Spleen (tissue), 11 donors: ENCODE results near the gene FAM171A1. TPM values are rescaled to one million over a fixed set of nuclear protein-coding genes. Genes with fewer than 3 reads are reported as not detected.

Experiments used
- DNase-seq: peaks from one replicate; pipeline ENCODE4 v3.0.0-alpha.2; 2020
- H3K27ac ChIP-seq, 8 donors: fragments of 200-600 bp; sonication (generic) in 7 of 8; 1 replicate in 4 of 8; 2 replicates in 4 of 8; pipeline versions ENCODE4 v1.5.0 to v1.8.0; 2016 to 2021; ENCODE audit warnings: inconsistent platforms in 4 of 8, mild to moderate bottlenecking in 4 of 8, moderate library complexity in 1 of 8
- H3K27me3 ChIP-seq, 7 donors: fragments of 200-600 bp; sonication (generic) in 6 of 7; replicated peaks in 1 of 7; 1 replicate in 4 of 7; 2 replicates in 3 of 7; pipeline versions ENCODE4 v1.5.0 to v1.8.0; 2016 to 2021; ENCODE audit warnings: inconsistent platforms in 3 of 7, mild to moderate bottlenecking in 1 of 7
- H3K36me3 ChIP-seq, 6 donors: fragments of 200-600 bp; sonication (generic) in 5 of 6; 1 replicate in 4 of 6; 2 replicates in 2 of 6; pipeline versions ENCODE4 v1.5.0 to v1.8.0; 2016 to 2021; ENCODE audit warnings: inconsistent platforms in 2 of 6
- H3K4me1 ChIP-seq, 6 donors: fragments of 200-600 bp; sonication (generic) in 5 of 6; 1 replicate in 3 of 6; 2 replicates in 3 of 6; pipeline versions ENCODE4 v1.5.0 to v1.8.0; 2016 to 2021; ENCODE audit warnings: inconsistent platforms in 3 of 6
- H3K4me3 ChIP-seq, 8 donors: fragments of 200-600 bp; sonication (generic) in 7 of 8; 1 replicate in 4 of 8; 2 replicates in 4 of 8; pipeline versions ENCODE4 v1.5.0 to v1.8.0; 2016 to 2021; ENCODE audit warnings: inconsistent platforms in 4 of 8, mild to moderate bottlenecking in 4 of 8, moderate library complexity in 2 of 8
- H3K9me3 ChIP-seq, 8 donors: fragments of 200-600 bp; sonication (generic) in 7 of 8; 1 replicate in 4 of 8; 2 replicates in 4 of 8; pipeline versions ENCODE4 v1.5.0 to v1.8.0; 2016 to 2021; ENCODE audit warnings: inconsistent platforms in 4 of 8
- CTCF ChIP-seq, 11 experiments: fragments of 200-600 bp in 7 of 11; fragments of 450-650 bp in 4 of 11; sonication (generic) in 4 of 11; IDR thresholded peaks in 8 of 11; conservative IDR thresholded peaks in 3 of 11; 1 replicate in 7 of 11; 2 replicates in 4 of 11; pipeline versions ENCODE4 v1.4.0 to v1.8.0; 2016 to 2021; ENCODE audit warnings: antibody characterized with exemption in 11 of 11, inconsistent platforms in 4 of 11, mild to moderate bottlenecking in 1 of 11
- POLR2A ChIP-seq, 3 donors: fragments of 450-650 bp; IDR thresholded peaks; one replicate each; pipeline ENCODE4 v1.5.1; 2017; ENCODE audit warnings: antibody characterized with exemption in 3 of 3, mild to moderate bottlenecking in 1 of 3
- POLR2AphosphoS5 ChIP-seq, 3 donors: sonication (generic); formaldehyde crosslinking; IDR thresholded peaks; one replicate each; pipeline ENCODE4 v1.5.1; 2017; ENCODE audit warnings: antibody characterized with exemption in 3 of 3
- WGBS, 5 donors: extraction: QIAGEN DNeasy Blood & Tissue Kit in 3 of 5; methylation state at CpG; one replicate each; pipeline versions ENCODE4 v1.1.5 to v1.1.7; 2013 to 2018; 5-methylcytosine and 5-hydroxymethylcytosine counted together
- intact Hi-C: fragments of 100-400 bp; cut with DNase I; formaldehyde crosslinking; loops from one replicate; pipeline ENCODE4 v1.15.0; 2023; ENCODE audit warnings: low total_unique reads
- polyA plus RNA-seq, 3 donors: library from polyadenylated mRNA; stranded (reverse); fragments of 200-250 nt; gene quantifications; one replicate each; pipeline ENCODE4 v1.2.1, GENCODE V29; 2013
- total RNA-seq, 7 donors: library from RNA; depleted of rRNA in 3 of 7; stranded (reverse); fragments of >200 nt in 3 of 7; fragmentation: NEBNext Ultra II Directional in 4 of 7; extraction: Animal tissue kit (Norgen Biotek cat#: 25700) in 4 of 7; gene quantifications; one replicate each; pipeline versions ENCODE4 v1.1.0 to v1.2.1, GENCODE V29; 2016 to 2021
- donor health status: healthy with polysubstance abuse.
- donor health status: DM: no; HTN: no; CAD: no; lungs with moderate emphysema.
- donor health status: DM: no; HTN: no; CAD: no.
- donor health status: Bipolar disorder and iron deficiency.
- donor health status: healthy.
- donor health status: DM: no; HTN: no; CAD: no.
- donor health status: DM: yes; HTN: yes; CAD: no.

Gene FAM171A1
- total and polyA plus RNA-seq, 10 donors: 3.5 to 34.0 (median 19.6) TPM

DNA sequence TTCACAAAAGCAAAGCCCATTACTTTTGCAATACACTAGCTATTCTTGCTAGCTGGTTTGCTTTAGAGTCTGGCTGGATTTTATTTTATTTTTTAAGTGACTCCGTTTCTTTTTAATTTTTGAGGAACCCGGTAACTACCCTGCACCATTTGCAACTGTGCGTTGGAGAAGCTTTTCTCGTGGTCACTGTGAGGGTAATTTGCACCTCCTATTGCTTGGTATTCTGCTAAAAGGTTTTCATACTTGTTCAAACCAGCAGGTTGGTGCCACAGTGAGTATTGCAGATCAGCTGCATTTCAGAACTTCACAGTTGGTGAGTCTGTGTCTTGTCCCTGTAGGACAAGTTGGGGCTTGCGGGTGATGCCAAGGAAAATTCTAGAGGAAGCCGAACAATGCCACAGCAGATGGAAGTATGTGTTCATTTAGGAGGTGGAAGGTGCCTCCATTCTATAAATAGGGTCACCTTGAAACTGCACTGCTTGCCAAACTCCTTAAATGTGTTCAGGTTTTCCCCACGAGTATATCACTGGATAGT lies 198.7 kb downstream of the FAM171A1 start:
- DNase-seq: no peak
- Histone ChIP-seq H3K27me3 (peaks cover 0 to 8% (median 0%) of the 10 kb centered on the region in 7 donors), H3K27ac (no peak overlapping the region), H3K4me3 (no peak overlapping the region), H3K9me3 (no peaks in the 10 kb centered on the region), H3K36me3 (no peaks in the 10 kb centered on the region), H3K4me1 (peaks cover 22 to 32% (median 30%) of the 10 kb centered on the region in 6 donors)
- 90 to 93% (median 91%) methylated on average over 7 of the region's 7 CpGs for WGBS, 5 donors
- TF ChIP-seq POLR2A (IDR thresholded peaks at IDR 0.05) (no peak), POLR2AphosphoS5 (IDR thresholded peaks at IDR 0.05) (no peak), CTCF (IDR thresholded peaks at IDR 0.05 in 8 of 11, conservative IDR thresholded peaks at IDR 0.05 in 3 of 11) (no peak)
- intact Hi-C loops: loop anchor here (5.0 kb wide), 1 partner anchor 35 kb away; no protein-coding TSS in a partner anchor

GRCh38 chr10:15169555-15170401 lies 201.3 kb downstream of the FAM171A1 start:
- TF ChIP-seq POLR2AphosphoS5 (IDR thresholded peaks at IDR 0.05) (peak in 1 of 3 donors; percentile 29), POLR2A (IDR thresholded peaks at IDR 0.05) (no peak)

DNA sequence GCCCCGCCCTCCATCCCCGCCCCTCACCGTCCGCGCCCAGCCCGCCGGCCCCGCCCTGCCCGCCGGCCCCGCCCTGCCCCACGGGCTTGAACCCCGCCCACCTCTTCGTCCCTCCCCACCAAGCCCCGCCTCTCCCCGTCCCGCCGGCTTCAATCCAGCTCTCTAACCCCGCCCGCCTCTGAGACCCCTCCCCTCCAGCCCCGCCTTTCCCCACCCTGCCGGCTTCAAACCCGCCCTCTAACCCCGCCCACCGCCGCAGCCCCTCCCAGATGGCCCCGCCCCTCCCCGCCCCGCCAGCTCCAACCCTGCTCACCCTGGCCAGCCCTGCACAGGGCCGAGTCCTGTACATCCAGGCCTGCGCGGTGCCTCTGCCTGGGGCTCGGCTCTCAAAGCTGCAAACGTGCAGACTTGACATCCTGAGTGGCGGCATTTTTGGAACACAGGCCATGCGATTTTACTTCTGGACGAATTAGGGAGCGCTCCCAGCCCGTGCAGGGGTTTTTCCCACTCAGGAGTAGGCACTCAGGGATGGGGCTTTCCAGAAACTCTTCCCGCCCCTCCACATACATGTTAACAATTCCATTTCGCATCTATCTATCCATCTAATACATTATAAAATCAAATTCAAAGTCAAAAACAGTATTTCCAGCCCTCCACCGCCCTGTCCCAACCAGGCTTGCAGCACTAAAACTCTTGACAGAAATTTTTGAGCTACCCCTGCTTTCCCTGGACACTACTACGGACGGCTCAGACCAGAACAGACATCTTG lies 202.1 kb downstream of the FAM171A1 start:
- no peaks in the 10 kb centered on the region for H3K36me3 ChIP-seq
- H3K9me3 ChIP-seq: no peaks in the 10 kb centered on the region
- peak overlapping the region; percentile 1 to 98 (median 28) for H3K4me3 ChIP-seq
- DNase-seq: peak; percentile 99
- TF ChIP-seq CTCF (IDR thresholded peaks at IDR 0.05 in 8 of 11, conservative IDR thresholded peaks at IDR 0.05 in 3 of 11) (peak in 1 of 11 experiments; percentile 13), POLR2AphosphoS5 (IDR thresholded peaks at IDR 0.05) (peak in 1 of 3 donors; percentile 61), POLR2A (IDR thresholded peaks at IDR 0.05) (no peak)
- WGBS, 5 donors: 14 to 47% (median 19%) methylated on average over 12 to 34 of the region's 44 CpGs
- peak overlapping the region; percentile 46 to 92 (median 74) for H3K27ac ChIP-seq
- peaks cover 27 to 55% (median 46%) of the 10 kb centered on the region in 6 donors for H3K4me1 ChIP-seq
- peaks cover 0 to 9% (median 0%) of the 10 kb centered on the region in 7 donors for H3K27me3 ChIP-seq
- intact Hi-C loops: no loop called here

More at GRCh38 chr10:15169555-15170401, 201.3 kb downstream of the FAM171A1 start:
- DNase-seq: no peak
- Histone ChIP-seq H3K36me3 (no peaks in the 10 kb centered on the region), H3K27me3 (peaks cover 0 to 9% (median 0%) of the 10 kb centered on the region in 7 donors), H3K9me3 (no peaks in the 10 kb centered on the region), H3K4me1 (peaks cover 27 to 55% (median 46%) of the 10 kb centered on the region in 6 donors), H3K27ac (peak overlapping the region; percentile 56 to 91 (median 74)), H3K4me3 (peak overlapping the region in 7 of 8 donors; percentile 1 to 64 (median 24))
- intact Hi-C loops: loop anchor here (5.0 kb wide), 1 partner anchor 38 kb away; no protein-coding TSS in a partner anchor
- WGBS, 5 donors: 7 to 24% (median 10%) methylated on average over 16 of the region's 16 CpGs

DNA sequence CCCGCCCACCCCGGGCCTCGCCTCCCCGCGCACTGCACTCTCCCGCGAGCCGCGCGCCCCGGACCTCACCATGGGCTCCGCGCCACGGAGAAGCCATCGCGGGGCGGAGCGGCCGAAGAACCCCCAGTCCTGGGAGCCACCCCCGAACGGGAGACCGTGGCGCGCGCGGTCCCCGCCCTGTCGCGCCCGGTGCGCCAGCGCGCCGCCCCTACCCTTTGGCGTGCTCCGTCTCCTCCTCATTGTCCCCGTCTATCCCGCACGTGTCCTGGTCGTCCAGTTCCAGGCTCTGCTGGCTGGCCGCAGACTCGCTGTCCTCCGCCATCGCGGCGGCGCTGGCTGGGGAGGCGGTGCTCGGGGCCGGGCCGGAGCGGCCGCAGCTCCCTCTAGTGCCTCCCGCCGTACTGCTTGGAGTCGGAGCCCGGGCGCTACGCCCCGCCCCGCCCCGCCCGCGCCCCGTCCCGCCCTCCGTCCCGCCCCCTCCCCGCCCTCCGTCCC lies 202.8 kb downstream of the FAM171A1 start, which contains the start of gene NMT2:
Gene NMT2 (minus strand): TSS at position 403 of the 495 bp plus-strand sequence. CDS start 81 bp downstream, at position 322.
- peak; percentile 98 for DNase-seq
- TF ChIP-seq CTCF (IDR thresholded peaks at IDR 0.05 in 8 of 11, conservative IDR thresholded peaks at IDR 0.05 in 3 of 11) (peak in 10 of 11 experiments; percentile 18 to 73 (median 53)), POLR2AphosphoS5 (IDR thresholded peaks at IDR 0.05) (peak; percentile 96 to 97 (median 96)), POLR2A (IDR thresholded peaks at IDR 0.05) (peak; percentile 53 to 94 (median 58))
- Histone ChIP-seq H3K4me1 (peaks cover 27 to 59% (median 48%) of the 10 kb centered on the region in 6 donors), H3K27me3 (peaks cover 0 to 9% (median 0%) of the 10 kb centered on the region in 7 donors), H3K27ac (peak within 1 kb of the TSS; percentile 85 to 93 (median 90)), H3K36me3 (no peaks in the 10 kb centered on the region), H3K4me3 (peak within 1 kb of the TSS; percentile 56 to 98 (median 90)), H3K9me3 (no peaks in the 10 kb centered on the region)
- 0 to 1% (median 1%) methylated on average over 26 to 70 of the region's 70 CpGs for WGBS, 5 donors
- intact Hi-C loops: no loop called here
